GM18505 (cell line): ENCODE results near the gene C1orf122.

Experiments
- ATAC-seq: cut with Tn5 transposase; IDR thresholded peaks from one replicate; pipeline ENCODE4 v1.9.1; 2021; ENCODE audit not compliant: unreplicated experiment
- POLR2A ChIP-seq: IDR thresholded peaks from 4 replicates; pipeline ENCODE4 v1.6.1; 2011; ENCODE audit warnings: borderline replicate concordance; ENCODE audit not compliant: insufficient read depth, insufficient read length; ENCODE audit errors: extremely low read depth

Gene C1orf122

DNA sequence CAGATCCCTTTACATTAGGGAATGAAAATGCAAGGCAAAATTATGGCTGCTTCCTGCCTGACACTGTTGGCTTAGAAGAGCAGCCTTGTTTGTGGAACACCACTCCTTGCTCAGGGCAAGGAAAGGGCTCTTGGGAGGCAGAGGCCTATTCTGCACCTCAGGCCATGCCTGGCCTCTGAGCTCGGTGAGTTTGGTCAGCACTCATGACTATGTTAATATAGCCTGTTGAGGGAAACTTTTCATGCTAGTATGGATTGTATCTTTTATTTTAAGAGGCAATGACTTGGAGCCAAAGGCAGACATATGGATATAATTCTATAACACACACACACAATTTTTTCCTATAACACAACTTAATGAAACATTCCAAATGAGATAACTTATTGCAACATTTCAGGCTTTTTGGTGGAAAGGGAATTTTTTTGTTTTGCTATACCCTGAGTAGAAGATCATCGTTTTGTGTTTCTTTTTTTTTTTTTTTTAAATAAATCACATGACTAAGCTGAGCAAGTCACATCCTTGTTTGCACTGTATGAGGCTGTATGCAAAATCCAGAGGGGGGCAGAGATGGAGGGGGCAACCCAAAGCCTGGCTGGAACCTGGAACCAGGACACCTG, 6.0 kb downstream of the C1orf122 start:
- TF ChIP-seq POLR2A: no peak
- ATAC-seq: no peak

- ATAC-seq: no peak
- no peak for TF ChIP-seq POLR2A
Observed at GRCh38 chr1:37814252-37814651, 6.7 kb downstream of the C1orf122 start.

DNA sequence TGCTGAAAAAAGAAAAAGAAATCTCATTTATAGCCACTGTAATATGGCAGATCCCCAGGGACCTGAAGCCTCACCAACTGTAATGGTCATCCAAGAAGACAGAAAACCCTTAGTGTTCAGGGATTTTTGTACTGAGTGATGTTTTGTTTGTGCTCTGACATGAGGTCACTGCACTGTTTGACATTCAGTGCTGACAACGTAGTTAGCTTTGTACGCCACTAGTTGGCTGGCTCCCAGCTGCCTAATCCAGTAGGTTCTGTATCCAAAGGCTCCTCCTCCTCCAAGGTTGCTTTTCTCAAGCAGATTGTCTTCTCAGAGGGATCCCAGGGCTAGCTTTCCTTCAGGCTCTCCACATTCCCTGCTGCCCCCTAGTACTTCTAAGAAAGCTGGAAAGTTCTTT, 9.9 kb downstream of the C1orf122 start:
- no peak for TF ChIP-seq POLR2A
- no peak for ATAC-seq

GRCh38 chr1:37821481-37821880, 13.9 kb downstream of the C1orf122 start:
- no peak for ATAC-seq
- no peak for TF ChIP-seq POLR2A

- no peak for TF ChIP-seq POLR2A
- ATAC-seq: no peak
Observed at GRCh38 chr1:37822906-37823815, 15.6 kb downstream of the C1orf122 start.

- no peak for TF ChIP-seq POLR2A
- ATAC-seq: no peak
Observed at GRCh38 chr1:37824001-37824400, 16.4 kb downstream of the C1orf122 start.

DNA sequence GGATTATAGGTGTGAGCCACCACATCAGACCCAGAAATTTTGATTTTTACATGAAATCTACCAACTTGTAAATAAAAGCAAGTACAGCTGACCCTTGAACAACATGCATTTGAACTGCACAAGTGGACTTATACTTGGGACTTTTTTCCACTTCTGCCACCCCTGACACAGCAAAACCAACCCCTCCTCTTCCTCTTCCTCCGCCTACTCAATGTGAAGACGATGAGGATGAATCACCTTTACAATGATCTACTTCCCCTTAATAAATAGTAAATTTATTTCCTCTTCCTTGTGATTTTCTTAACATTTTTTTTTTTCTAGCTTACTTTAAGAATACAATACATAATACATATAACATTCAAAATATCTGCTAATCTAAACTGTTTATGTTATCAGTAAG, 17.9 kb downstream of the C1orf122 start:
- TF ChIP-seq POLR2A: no peak
- no peak for ATAC-seq

GRCh38 chr1:37828410-37829074, 21.0 kb downstream of the C1orf122 start:
- ATAC-seq: no peak
- TF ChIP-seq POLR2A: no peak

DNA sequence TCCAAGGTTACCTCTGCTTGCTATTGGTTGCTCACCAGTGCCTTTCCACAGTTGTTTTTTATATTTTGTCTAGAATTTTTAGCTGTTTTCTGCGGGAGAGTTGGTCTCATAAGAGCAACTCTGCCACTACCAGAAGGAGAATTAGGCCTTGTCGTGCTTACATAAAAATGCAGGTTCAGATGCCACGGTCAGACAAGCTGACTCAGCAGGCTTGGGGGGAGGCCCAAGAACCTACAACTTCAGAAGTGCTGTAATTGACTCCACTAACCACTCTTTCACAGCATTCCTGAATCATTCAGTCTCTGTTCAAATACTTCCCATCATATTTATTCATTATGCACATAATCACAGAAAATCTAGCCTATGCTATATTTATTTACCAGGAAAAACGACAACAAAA, 23.5 kb downstream of the C1orf122 start:
- ATAC-seq: no peak
- TF ChIP-seq POLR2A: no peak

DNA sequence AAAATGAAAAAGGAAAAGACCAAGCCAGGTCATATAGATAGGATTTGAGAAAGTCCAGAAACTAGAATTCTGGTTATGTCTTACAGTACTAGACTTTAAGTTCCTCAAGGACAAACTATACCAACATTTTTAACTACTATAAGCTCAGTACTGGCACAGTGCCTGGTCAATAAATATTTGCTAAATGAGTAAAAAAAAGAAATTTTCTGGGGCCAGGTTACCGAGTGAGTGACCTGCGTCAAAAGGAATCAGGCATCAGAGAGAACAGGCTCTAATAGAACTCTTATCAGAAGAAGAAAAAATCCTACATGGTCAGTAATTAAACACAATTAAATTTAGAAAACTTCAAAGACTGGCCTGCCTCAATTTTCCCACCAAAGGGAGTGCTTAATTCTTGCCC, 24.2 kb downstream of the C1orf122 start:
- no peak for ATAC-seq
- TF ChIP-seq POLR2A: no peak

GRCh38 chr1:37836788-37837187, 29.2 kb downstream of the C1orf122 start:
- no peak for TF ChIP-seq POLR2A
- ATAC-seq: no peak

GRCh38 chr1:37839676-37840075, 32.1 kb downstream of the C1orf122 start:
- no peak for TF ChIP-seq POLR2A
- ATAC-seq: no peak

DNA sequence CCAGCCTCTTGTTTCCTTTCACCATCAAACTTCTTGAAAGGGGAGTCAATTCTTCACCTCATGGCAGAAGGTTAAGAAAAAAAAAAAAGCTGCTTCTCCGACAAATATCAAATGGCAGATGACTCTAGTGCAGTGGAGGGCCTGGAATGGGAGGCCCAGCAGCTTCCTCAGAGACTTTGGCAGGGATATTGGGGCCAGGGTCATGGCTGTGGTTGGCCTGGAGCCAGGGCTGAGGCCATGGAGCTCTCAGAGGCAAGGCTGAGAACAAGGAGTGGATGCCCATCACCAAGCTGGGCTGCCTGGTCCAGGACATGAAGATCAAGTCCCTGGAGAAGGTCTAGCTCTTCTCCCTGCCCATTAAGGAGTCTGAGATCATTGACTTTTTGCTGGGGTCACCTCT, 33.1 kb downstream of the C1orf122 start:
- no peak for TF ChIP-seq POLR2A
- no peak for ATAC-seq

DNA sequence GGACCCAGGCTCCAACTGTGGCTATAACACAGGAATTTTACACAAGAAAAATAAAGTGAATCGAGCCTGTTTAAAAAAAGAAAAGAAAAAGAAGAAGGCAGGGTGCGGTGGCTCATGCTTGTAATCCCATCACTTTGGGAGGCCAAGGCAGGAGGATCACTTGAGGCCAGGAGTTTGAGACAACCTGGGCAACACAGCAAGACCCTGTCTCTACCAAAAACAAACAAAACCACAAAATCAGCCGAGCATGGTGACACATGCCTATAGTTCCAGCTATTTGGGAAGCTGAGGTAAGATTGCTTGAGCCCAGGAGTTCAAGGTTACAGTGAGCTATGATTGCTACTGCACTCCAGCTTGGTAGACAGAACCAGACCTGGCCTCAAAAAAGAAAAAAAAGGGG, 34.1 kb downstream of the C1orf122 start:
- ATAC-seq: no peak

More for the DNA sequence above, 34.1 kb downstream of the C1orf122 start:
- TF ChIP-seq POLR2A: no peak
